IPS-20b (cell line): ENCODE data around the gene TEX12.

Experiments
- H3K27ac ChIP-seq: one replicate; pipeline ENCODE4 v1.5.1; 2013; ENCODE audit warnings: low read length
- H3K27me3 ChIP-seq: 2 replicates; pipeline ENCODE4 v1.6.1; 2013; ENCODE audit warnings: mild to moderate bottlenecking, low read length, inconsistent platforms; ENCODE audit not compliant: insufficient read depth
- H3K36me3 ChIP-seq: 2 replicates; pipeline ENCODE4 v1.6.1; 2013; ENCODE audit warnings: low read depth, mild to moderate bottlenecking, inconsistent platforms, low read length, moderate library complexity; ENCODE audit not compliant: insufficient read depth
- H3K4me1 ChIP-seq: 2 replicates; pipeline ENCODE4 v1.6.1; 2013; ENCODE audit warnings: mild to moderate bottlenecking, control low read depth, inconsistent platforms, low read length, moderate library complexity; ENCODE audit not compliant: insufficient read depth
- H3K4me3 ChIP-seq: 2 replicates; pipeline ENCODE4 v1.5.1; 2013; ENCODE audit warnings: mild to moderate bottlenecking, low read length, inconsistent platforms
- H3K9ac ChIP-seq: 2 replicates; pipeline ENCODE4 v1.6.1; 2013; ENCODE audit warnings: low read depth, mild to moderate bottlenecking, inconsistent platforms, low read length, moderate library complexity
- H3K9me3 ChIP-seq: 2 replicates; pipeline ENCODE4 v1.6.1; 2013; ENCODE audit warnings: mild to moderate bottlenecking, low read depth, low read length, inconsistent platforms; ENCODE audit not compliant: insufficient read depth

TEX12 gene

GRCh38 chr11:112172362-112172994 is 5.3 kb downstream of the TEX12 start:
- H3K27ac ChIP-seq: no peak overlapping the region

GRCh38 chr11:112173152-112173551 is 6.0 kb downstream of the TEX12 start:
- H3K27me3 ChIP-seq: no peaks in the 10 kb centered on the region
- H3K9me3 ChIP-seq: no peaks in the 10 kb centered on the region
- no peak overlapping the region for H3K4me3 ChIP-seq
- no peak overlapping the region for H3K27ac ChIP-seq
- no peak overlapping the region for H3K9ac ChIP-seq
- no peaks in the 10 kb centered on the region for H3K4me1 ChIP-seq
- H3K36me3 ChIP-seq: no peaks in the 10 kb centered on the region

More at GRCh38 chr11:112172362-112172994, 5.3 kb downstream of the TEX12 start:
- Histone ChIP-seq H3K9me3 (no peaks in the 10 kb centered on the region), H3K4me1 (no peaks in the 10 kb centered on the region), H3K9ac (no peak overlapping the region), H3K27me3 (no peaks in the 10 kb centered on the region), H3K4me3 (no peak overlapping the region), H3K36me3 (no peaks in the 10 kb centered on the region)

GRCh38 chr11:112174789-112175598 is 7.8 kb downstream of the TEX12 start, which contains the start of gene BCO2:
TSS of gene BCO2 (plus strand) at chr11:112175512. CDS start at chr11:112175602, 90 bp downstream.
- H3K9ac ChIP-seq: no peak within 1 kb of the TSS
- H3K27ac ChIP-seq: no peak within 1 kb of the TSS
- no peaks in the 10 kb centered on the region for H3K27me3 ChIP-seq
- H3K36me3 ChIP-seq: no peaks in the 10 kb centered on the region
- H3K4me3 ChIP-seq: peak within 1 kb of the TSS; percentile 53
- H3K9me3 ChIP-seq: no peaks in the 10 kb centered on the region
- no peaks in the 10 kb centered on the region for H3K4me1 ChIP-seq

- Histone ChIP-seq H3K4me3 (peak overlapping the region; percentile 53; the same call in 1 of the 2 replicates), H3K9ac (no peak overlapping the region), H3K27ac (no peak overlapping the region), H3K27me3 (no peaks in the 10 kb centered on the region), H3K36me3 (no peaks in the 10 kb centered on the region), H3K4me1 (no peaks in the 10 kb centered on the region), H3K9me3 (no peaks in the 10 kb centered on the region)
Measured at GRCh38 chr11:112175599-112175952, 8.4 kb downstream of the TEX12 start.

DNA sequence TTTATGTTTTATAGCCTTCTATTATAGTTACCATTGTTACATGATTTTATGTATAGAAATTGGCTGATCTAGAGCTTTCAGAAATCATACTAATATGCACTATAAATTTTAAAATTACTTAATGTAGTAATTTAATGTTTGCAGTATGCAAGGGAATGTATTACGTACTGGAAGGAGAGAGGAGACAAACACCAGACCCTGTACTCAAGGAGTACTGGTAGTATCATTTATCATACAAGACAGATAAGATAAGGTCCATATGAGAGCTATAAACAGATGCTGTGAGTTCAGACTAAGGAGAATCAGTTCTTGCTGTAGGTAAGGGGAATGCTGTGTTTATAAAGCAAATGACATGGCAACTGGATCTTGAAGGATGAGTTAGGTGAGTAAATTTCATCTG is 8.9 kb downstream of the TEX12 start:
- Histone ChIP-seq H3K9ac (no peak overlapping the region), H3K36me3 (no peaks in the 10 kb centered on the region), H3K9me3 (no peaks in the 10 kb centered on the region), H3K4me1 (no peaks in the 10 kb centered on the region), H3K27ac (no peak overlapping the region), H3K4me3 (no peak overlapping the region), H3K27me3 (no peaks in the 10 kb centered on the region)

- Histone ChIP-seq H3K27me3 (no peaks in the 10 kb centered on the region), H3K9ac (no peak overlapping the region), H3K27ac (no peak overlapping the region), H3K4me1 (no peaks in the 10 kb centered on the region), H3K4me3 (no peak overlapping the region), H3K36me3 (no peaks in the 10 kb centered on the region), H3K9me3 (no peaks in the 10 kb centered on the region)
Measured at GRCh38 chr11:112177589-112177988, 10.4 kb downstream of the TEX12 start.

GRCh38 chr11:112178428-112178827 is 11.3 kb downstream of the TEX12 start:
- no peaks in the 10 kb centered on the region for H3K36me3 ChIP-seq
- no peak overlapping the region for H3K27ac ChIP-seq

GRCh38 chr11:112178936-112179335 is 11.8 kb downstream of the TEX12 start:
- Histone ChIP-seq H3K27ac (no peak overlapping the region), H3K9me3 (no peaks in the 10 kb centered on the region), H3K27me3 (no peaks in the 10 kb centered on the region), H3K4me3 (no peak overlapping the region), H3K36me3 (no peaks in the 10 kb centered on the region), H3K4me1 (no peaks in the 10 kb centered on the region), H3K9ac (no peak overlapping the region)

More at GRCh38 chr11:112178428-112178827, 11.3 kb downstream of the TEX12 start:
- Histone ChIP-seq H3K27me3 (no peaks in the 10 kb centered on the region), H3K9me3 (no peaks in the 10 kb centered on the region), H3K9ac (no peak overlapping the region), H3K4me3 (no peak overlapping the region), H3K4me1 (no peaks in the 10 kb centered on the region)

GRCh38 chr11:112179601-112180000 is 12.4 kb downstream of the TEX12 start:
- H3K4me1 ChIP-seq: no peaks in the 10 kb centered on the region

DNA sequence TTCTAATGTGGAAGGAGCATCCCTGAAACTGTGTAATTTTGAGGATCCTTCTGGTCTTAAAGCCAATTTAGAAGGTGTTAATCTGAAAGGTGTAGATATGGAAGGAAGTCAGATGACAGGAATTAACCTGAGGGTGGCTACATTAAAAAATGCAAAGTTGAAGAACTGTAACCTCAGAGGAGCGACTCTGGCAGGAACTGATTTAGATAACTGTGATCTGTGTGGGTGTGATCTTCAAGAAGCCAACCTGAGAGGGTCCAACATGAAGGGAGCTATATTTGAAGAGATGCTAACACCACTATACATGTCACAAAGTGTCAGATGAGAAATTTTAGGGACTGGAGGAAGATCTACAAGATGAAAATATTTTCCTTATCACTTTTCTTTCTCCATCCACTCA is 15.7 kb downstream of the TEX12 start:
- Histone ChIP-seq H3K36me3 (no peaks in the 10 kb centered on the region), H3K4me1 (no peaks in the 10 kb centered on the region), H3K4me3 (no peak overlapping the region), H3K27ac (no peak overlapping the region), H3K27me3 (no peaks in the 10 kb centered on the region), H3K9ac (no peak overlapping the region), H3K9me3 (no peaks in the 10 kb centered on the region)

More at GRCh38 chr11:112179601-112180000, 12.4 kb downstream of the TEX12 start:
- H3K9ac ChIP-seq: no peak overlapping the region
- no peak overlapping the region for H3K27ac ChIP-seq
- no peaks in the 10 kb centered on the region for H3K9me3 ChIP-seq
- H3K4me3 ChIP-seq: no peak overlapping the region
- no peaks in the 10 kb centered on the region for H3K36me3 ChIP-seq
- H3K27me3 ChIP-seq: no peaks in the 10 kb centered on the region

GRCh38 chr11:112185883-112186282 is 18.7 kb downstream of the TEX12 start:
- Histone ChIP-seq H3K4me1 (no peaks in the 10 kb centered on the region), H3K27me3 (no peaks in the 10 kb centered on the region), H3K36me3 (no peaks in the 10 kb centered on the region), H3K27ac (no peak overlapping the region), H3K9me3 (no peaks in the 10 kb centered on the region), H3K4me3 (no peak overlapping the region), H3K9ac (no peak overlapping the region)

DNA sequence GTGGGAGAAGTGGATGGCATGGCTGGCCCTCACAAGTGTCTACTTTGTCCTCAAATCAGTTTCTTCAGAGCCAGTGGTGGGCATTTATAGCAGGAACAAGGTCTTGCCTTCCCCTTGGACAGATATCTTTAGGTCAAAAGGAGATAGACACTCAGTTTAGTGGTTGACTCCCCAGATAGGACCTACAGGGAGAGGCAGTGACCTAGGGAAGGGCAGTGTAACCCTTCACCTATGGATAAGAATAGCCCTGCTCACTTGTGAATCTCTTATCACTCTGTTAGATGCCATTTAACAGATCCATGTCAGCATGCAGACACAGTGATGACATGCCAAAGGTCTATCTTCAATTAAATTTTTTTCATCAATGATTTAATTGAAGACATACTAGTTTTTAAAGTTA is 19.1 kb downstream of the TEX12 start:
- H3K4me3 ChIP-seq: no peak overlapping the region
- H3K9me3 ChIP-seq: no peaks in the 10 kb centered on the region
- no peak overlapping the region for H3K27ac ChIP-seq
- H3K4me1 ChIP-seq: no peaks in the 10 kb centered on the region
- H3K27me3 ChIP-seq: no peaks in the 10 kb centered on the region
- H3K9ac ChIP-seq: no peak overlapping the region
- H3K36me3 ChIP-seq: no peaks in the 10 kb centered on the region
